Glutamatergic neuron (in vitro differentiated cells): ENCODE results near the gene QSOX1. TPM values are rescaled to one million over a fixed set of nuclear protein-coding genes. Genes with fewer than 3 reads are reported as not detected.
A peak's percentile ranks its signal among the peaks of the same experiment; 100 is the strongest.

ENCODE experiments used
- DNase-seq: peaks from one replicate; pipeline ENCODE4 v3.0.0; 2022
- H3K27ac Mint-ChIP-seq: one replicate; pipeline ENCODE4 v1.8.0; 2020; ENCODE audit warnings: mild to moderate bottlenecking, mixed read lengths, inconsistent platforms; ENCODE audit not compliant: unreplicated experiment
- H3K27me3 Mint-ChIP-seq: one replicate; pipeline ENCODE4 v1.8.0; 2020; ENCODE audit warnings: mild to moderate bottlenecking, moderate library complexity, mixed read lengths, inconsistent platforms; ENCODE audit not compliant: unreplicated experiment
- H3K36me3 Mint-ChIP-seq: one replicate; pipeline ENCODE4 v1.8.0; 2020; ENCODE audit warnings: mild to moderate bottlenecking, mixed read lengths, inconsistent platforms; ENCODE audit not compliant: unreplicated experiment
- H3K4me1 Mint-ChIP-seq: one replicate; pipeline ENCODE4 v1.8.0; 2020; ENCODE audit warnings: mild to moderate bottlenecking, low read depth, mixed read lengths, inconsistent platforms; ENCODE audit not compliant: unreplicated experiment
- H3K4me3 Mint-ChIP-seq: one replicate; pipeline ENCODE4 v1.8.0; 2020; ENCODE audit warnings: mild to moderate bottlenecking, mixed read lengths, inconsistent platforms; ENCODE audit not compliant: unreplicated experiment
- H3K9me3 Mint-ChIP-seq: one replicate; pipeline ENCODE4 v1.8.0; 2020; ENCODE audit warnings: mild to moderate bottlenecking, moderate library complexity, mixed read lengths, inconsistent platforms; ENCODE audit not compliant: unreplicated experiment
- CTCF ChIP-seq: fragments of 200-600 bp; sonication (generic); IDR thresholded peaks from one replicate; pipeline ENCODE4 v1.5.0; 2021; ENCODE audit not compliant: partially characterized antibody, unreplicated experiment
- total RNA-seq: library from RNA; stranded (reverse); fragmentation: NEBNext Ultra II Directional; extraction: Animal tissue kit (Norgen Biotek cat#: 25700); gene quantifications from one replicate; pipeline ENCODE4 v1.2.1, GENCODE V29; 2021; ENCODE audit not compliant: unreplicated experiment

QSOX1 gene
- total RNA-seq, 1 donor from 2014 or later, result 46.1 TPM

- peak; percentile 22 for DNase-seq
- H3K4me1 Mint-ChIP-seq, result peaks cover 42% of the 10 kb centered on the region
- TF ChIP-seq CTCF, result no peak
- H3K9me3 Mint-ChIP-seq, result peaks cover 13% of the 10 kb centered on the region
- H3K27ac Mint-ChIP-seq, result peak overlapping the region; percentile 93
- peaks cover 14% of the 10 kb centered on the region for H3K27me3 Mint-ChIP-seq
- peaks cover 3% of the 10 kb centered on the region for H3K36me3 Mint-ChIP-seq
- peak overlapping the region; percentile 74 for H3K4me3 Mint-ChIP-seq
Observed at GRCh38 chr1:180173952-180174351, 19.3 kb downstream of the QSOX1 start.

- Mint-ChIP-seq H3K27me3 (peaks cover 14% of the 10 kb centered on the region), H3K4me1 (peaks cover 45% of the 10 kb centered on the region), H3K9me3 (peaks cover 13% of the 10 kb centered on the region), H3K4me3 (no peak overlapping the region), H3K27ac (no peak overlapping the region), H3K36me3 (peaks cover 3% of the 10 kb centered on the region)
- no peak for TF ChIP-seq CTCF
- DNase-seq, result peak; percentile 7
Observed at GRCh38 chr1:180175291-180175690, 20.6 kb downstream of the QSOX1 start.

GRCh38 chr1:180175806-180176205, 21.1 kb downstream of the QSOX1 start:
- no peak for DNase-seq
- no peak for TF ChIP-seq CTCF
- Mint-ChIP-seq H3K4me3 (no peak overlapping the region), H3K36me3 (peaks cover 3% of the 10 kb centered on the region), H3K27me3 (peaks cover 13% of the 10 kb centered on the region), H3K9me3 (peaks cover 13% of the 10 kb centered on the region), H3K4me1 (peaks cover 41% of the 10 kb centered on the region), H3K27ac (no peak overlapping the region)

- H3K27me3 Mint-ChIP-seq, result peaks cover 8% of the 10 kb centered on the region
- no peak overlapping the region for H3K4me3 Mint-ChIP-seq
- H3K4me1 Mint-ChIP-seq, result peaks cover 36% of the 10 kb centered on the region
- peaks cover 11% of the 10 kb centered on the region for H3K9me3 Mint-ChIP-seq
- no peak overlapping the region for H3K27ac Mint-ChIP-seq
- no peaks in the 10 kb centered on the region for H3K36me3 Mint-ChIP-seq
- no peak for DNase-seq
- TF ChIP-seq CTCF, result no peak
Observed at GRCh38 chr1:180176965-180177364, 22.3 kb downstream of the QSOX1 start.

GRCh38 chr1:180177931-180178330, 23.3 kb downstream of the QSOX1 start:
- DNase-seq, result no peak
- Mint-ChIP-seq H3K4me1 (peaks cover 39% of the 10 kb centered on the region), H3K4me3 (no peak overlapping the region), H3K9me3 (peaks cover 11% of the 10 kb centered on the region), H3K27ac (no peak overlapping the region), H3K36me3 (no peaks in the 10 kb centered on the region), H3K27me3 (peaks cover 7% of the 10 kb centered on the region)
- no peak for TF ChIP-seq CTCF
